ENCODE measurements around the gene TMCO4. TPM values are rescaled to one million over a fixed set of nuclear protein-coding genes. Genes with fewer than 3 reads are reported as not detected.
"Not testable (repeated sequence)": the region's sequence is repeated elsewhere in the genome, so short reads cannot be mapped to it uniquely, and the experiment has no call there.

TMCO4 gene
- total RNA-seq, 1 experiment from 2014 or later, result 7.2 TPM

DNA sequence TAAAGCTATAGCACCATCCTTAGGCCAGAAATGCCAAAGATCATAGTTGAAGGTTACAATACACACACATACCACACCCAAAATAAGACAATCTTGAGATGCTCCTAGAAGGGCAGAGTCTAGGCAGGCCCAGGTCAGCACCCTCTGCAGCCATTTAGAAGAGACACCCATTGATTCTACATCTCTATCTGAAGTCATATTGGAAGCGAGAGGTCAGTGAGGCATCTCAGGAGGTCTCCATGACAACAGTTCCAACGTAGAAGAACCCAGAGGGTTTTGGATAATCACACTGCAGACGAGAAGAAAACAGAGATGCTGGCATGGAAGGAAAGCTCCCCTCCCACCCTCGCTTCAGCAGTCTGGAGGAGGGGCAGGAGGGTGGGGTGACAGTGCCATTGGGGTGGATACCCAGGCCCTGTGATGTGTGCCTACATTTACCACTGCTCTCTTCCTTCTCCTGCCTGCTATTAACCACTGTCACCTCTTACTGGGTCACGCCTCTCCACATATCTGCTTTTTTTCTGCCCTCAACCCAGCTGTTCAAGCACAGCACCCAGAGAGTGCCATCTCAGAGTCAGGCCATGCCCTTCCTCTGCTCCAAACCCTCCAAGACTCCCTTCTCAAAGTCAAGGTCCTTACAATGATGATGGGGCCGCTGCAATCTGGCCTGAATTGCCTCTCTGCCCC is 6.2 kb downstream of the TMCO4 start:
- TF ChIP-seq SOX15 (CRISPR knock-in tag; IDR thresholded peaks at IDR 0.05) (no peak), MYBL2 (CRISPR knock-in tag; IDR thresholded peaks at IDR 0.05) (no peak), GABPB1 (CRISPR knock-in tag; IDR thresholded peaks at IDR 0.05) (no peak), ZNF138 (CRISPR knock-in tag; conservative IDR thresholded peaks at IDR 0.05) (no peak), ZNF396 (CRISPR knock-in tag; IDR thresholded peaks at IDR 0.05; ENCODE audit: borderline replicate concordance) (no peak), ZNF219 (CRISPR knock-in tag; IDR thresholded peaks at IDR 0.05; ENCODE audit: borderline replicate concordance) (no peak)
- TF ChIP-seq, protein P1, sequence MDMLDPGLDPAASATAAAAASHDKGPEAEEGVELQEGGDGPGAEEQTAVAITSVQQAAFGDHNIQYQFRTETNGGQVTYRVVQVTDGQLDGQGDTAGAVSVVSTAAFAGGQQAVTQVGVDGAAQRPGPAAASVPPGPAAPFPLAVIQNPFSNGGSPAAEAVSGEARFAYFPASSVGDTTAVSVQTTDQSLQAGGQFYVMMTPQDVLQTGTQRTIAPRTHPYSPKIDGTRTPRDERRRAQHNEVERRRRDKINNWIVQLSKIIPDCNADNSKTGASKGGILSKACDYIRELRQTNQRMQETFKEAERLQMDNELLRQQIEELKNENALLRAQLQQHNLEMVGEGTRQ (CRISPR knock-in tag; IDR thresholded peaks at IDR 0.05), result no peak
- ChIA-PET POLR2A (no interaction called here), CTCF (no interaction called here)
- DNase-seq (ENCODE audit: low spot score) (no peak), ATAC-seq (no peak)
- Mint-ChIP-seq H3K27ac (no peak overlapping the region), H3K36me3 (no peaks in the 10 kb centered on the region; the same call in 1 of the 2 replicates), H3K27me3 (ENCODE audit: low read depth) (peaks cover 8% of the 10 kb centered on the region), H3K4me3 (no peak overlapping the region), H3K9me3 (0 out of 2 replicates have a peak, but pooled peaks cover 6% of the 10 kb centered on the region), H3K4me1 (peaks cover 6% of the 10 kb centered on the region)

DNA sequence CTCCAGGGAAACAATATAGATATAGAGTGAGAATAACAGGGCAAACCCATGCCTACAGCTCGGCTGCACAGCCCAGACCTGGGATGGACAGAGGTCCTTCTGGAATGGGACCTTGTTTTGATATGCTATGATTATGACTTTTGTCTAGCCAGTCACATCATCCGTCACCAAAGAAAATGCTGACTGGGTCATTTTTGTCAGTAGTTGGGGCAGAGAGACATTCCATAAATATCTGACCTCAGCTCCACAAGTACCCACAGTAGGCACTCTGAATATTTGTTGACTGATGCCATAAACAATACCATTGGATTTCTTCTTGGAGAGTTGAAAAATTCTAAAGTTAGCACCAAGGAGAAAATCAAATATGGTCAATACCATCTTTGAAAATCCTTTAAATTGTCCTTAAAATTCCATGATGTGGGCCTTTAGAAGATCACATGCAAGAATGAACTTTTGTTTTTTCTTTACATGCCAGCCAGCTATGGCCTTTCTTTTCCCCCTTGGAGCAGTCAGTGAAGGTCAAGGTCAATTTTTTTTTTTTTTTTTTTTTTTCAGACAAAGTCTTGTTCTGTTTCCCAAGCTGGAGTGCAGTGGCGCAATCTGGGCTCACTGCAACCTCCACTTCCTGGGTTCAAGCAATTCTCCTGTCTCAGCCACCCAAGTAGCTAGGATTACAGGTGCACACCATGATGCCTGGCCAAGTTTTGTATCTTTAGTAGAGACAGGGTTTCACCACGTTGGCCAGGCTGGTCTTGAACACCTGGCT is 7.3 kb downstream of the TMCO4 start:
- ATAC-seq (no peak), DNase-seq (ENCODE audit: low spot score) (no peak)
- Mint-ChIP-seq H3K4me1 (peaks cover 8% of the 10 kb centered on the region), H3K4me3 (no peak overlapping the region), H3K27ac (no peak overlapping the region), H3K27me3 (ENCODE audit: low read depth) (peaks cover 10% of the 10 kb centered on the region), H3K9me3 (0 out of 2 replicates have a peak, but pooled peaks cover 6% of the 10 kb centered on the region), H3K36me3 (no peaks in the 10 kb centered on the region; the same call in 1 of the 2 replicates)
- TF ChIP-seq JAZF1 (CRISPR knock-in tag; IDR thresholded peaks at IDR 0.05) (no peak), GABPB1 (CRISPR knock-in tag; IDR thresholded peaks at IDR 0.05) (no peak)
- ChIA-PET CTCF (no interaction called here), POLR2A (no interaction called here)

DNA sequence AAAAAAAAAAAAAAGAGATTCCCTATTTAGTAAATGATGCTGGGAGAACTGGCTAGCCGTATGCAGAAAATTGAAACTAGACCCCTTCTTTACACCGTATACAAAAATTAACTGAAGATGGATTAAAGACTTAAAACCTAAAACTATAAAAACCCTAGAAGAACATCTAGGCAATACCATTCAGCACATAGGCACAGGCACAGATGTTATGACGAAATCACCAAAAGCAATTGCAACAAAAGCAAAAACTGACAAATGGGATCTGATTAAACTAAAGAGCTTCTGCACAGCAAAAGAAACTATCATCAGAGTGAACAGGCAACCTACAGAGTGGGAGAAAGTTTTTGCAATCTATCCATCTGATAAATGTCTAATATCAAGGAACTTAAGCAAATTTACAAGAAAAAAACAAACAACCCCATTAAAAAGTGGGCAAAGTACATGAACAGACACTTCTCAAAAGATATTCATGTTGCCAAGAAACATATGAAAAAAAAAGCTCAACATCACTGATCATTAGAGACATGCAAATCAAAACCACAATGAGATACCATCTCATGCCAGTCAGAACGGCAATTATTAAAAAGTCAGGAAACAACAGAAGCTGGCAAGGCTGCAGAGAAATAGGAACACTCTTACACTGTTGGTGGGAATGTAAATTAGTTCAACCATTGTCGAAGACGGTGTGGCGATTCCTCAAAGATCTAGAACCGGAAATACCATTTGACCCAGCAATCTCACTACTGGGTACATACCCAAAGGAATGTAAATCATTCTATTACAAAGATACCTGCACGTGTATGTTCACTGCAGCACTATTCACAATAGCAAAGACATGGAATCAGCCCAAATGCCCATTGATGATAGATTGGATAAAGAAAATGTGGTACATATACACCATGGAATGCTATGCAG is 9.4 kb downstream of the TMCO4 start:
- POLR2A ChIA-PET, result not testable (repeated sequence)
- CTCF ChIA-PET, result interaction anchor here (0.7 kb wide), 1 partner anchor 60 kb away, joined by 5 read pairs; no protein-coding TSS in a partner anchor

GRCh38 chr1:19786988-19787423 is 12.7 kb downstream of the TMCO4 start:
- peaks cover 45% of the 10 kb centered on the region for H3K27me3 Mint-ChIP-seq (ENCODE audit: low read depth)
- peak; percentile 92 for ATAC-seq

More for the DNA sequence above, 9.4 kb downstream of the TMCO4 start:
- Mint-ChIP-seq H3K4me1 (peaks cover 26% of the 10 kb centered on the region), H3K27me3 (ENCODE audit: low read depth) (peaks cover 23% of the 10 kb centered on the region)
- H3K4me3 Mint-ChIP-seq; ATAC-seq; DNase-seq (ENCODE audit: low spot score); H3K9me3 Mint-ChIP-seq; H3K27ac Mint-ChIP-seq; H3K36me3 Mint-ChIP-seq: not testable (repeated sequence)

More at GRCh38 chr1:19786988-19787423, 12.7 kb downstream of the TMCO4 start:
- H3K4me1 Mint-ChIP-seq, result peaks cover 28% of the 10 kb centered on the region
- POLR2A ChIA-PET, result no interaction called here
- H3K36me3 Mint-ChIP-seq, result no peaks in the 10 kb centered on the region; the same call in 1 of the 2 replicates
- no peak for TF ChIP-seq CDX4 (CRISPR knock-in tag; IDR thresholded peaks at IDR 0.05; ENCODE audit: borderline replicate concordance)
- no peak for TF ChIP-seq RELA (CRISPR knock-in tag; IDR thresholded peaks at IDR 0.05; ENCODE audit: borderline replicate concordance)
- peak; percentile 73; the same call in 1 of the 2 replicates for TF ChIP-seq ETV6 (CRISPR knock-in tag; IDR thresholded peaks at IDR 0.05)
- TF ChIP-seq, protein P2, sequence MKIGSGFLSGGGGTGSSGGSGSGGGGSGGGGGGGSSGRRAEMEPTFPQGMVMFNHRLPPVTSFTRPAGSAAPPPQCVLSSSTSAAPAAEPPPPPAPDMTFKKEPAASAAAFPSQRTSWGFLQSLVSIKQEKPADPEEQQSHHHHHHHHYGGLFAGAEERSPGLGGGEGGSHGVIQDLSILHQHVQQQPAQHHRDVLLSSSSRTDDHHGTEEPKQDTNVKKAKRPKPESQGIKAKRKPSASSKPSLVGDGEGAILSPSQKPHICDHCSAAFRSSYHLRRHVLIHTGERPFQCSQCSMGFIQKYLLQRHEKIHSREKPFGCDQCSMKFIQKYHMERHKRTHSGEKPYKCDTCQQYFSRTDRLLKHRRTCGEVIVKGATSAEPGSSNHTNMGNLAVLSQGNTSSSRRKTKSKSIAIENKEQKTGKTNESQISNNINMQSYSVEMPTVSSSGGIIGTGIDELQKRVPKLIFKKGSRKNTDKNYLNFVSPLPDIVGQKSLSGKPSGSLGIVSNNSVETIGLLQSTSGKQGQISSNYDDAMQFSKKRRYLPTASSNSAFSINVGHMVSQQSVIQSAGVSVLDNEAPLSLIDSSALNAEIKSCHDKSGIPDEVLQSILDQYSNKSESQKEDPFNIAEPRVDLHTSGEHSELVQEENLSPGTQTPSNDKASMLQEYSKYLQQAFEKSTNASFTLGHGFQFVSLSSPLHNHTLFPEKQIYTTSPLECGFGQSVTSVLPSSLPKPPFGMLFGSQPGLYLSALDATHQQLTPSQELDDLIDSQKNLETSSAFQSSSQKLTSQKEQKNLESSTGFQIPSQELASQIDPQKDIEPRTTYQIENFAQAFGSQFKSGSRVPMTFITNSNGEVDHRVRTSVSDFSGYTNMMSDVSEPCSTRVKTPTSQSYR (CRISPR knock-in tag; IDR thresholded peaks at IDR 0.05), result no peak
- peak; percentile 39; the same call in 1 of the 2 replicates for TF ChIP-seq FOXP4 (CRISPR knock-in tag; IDR thresholded peaks at IDR 0.05)
- TF ChIP-seq MXD4 (CRISPR knock-in tag; IDR thresholded peaks at IDR 0.05; ENCODE audit: borderline replicate concordance), result no peak
- TF ChIP-seq FOXK1 (CRISPR knock-in tag; IDR thresholded peaks at IDR 0.05), result no peak; the same call in 1 of the 2 replicates
- H3K27ac Mint-ChIP-seq, result no peak overlapping the region
- no peak overlapping the region; the same call in 1 of the 2 replicates for H3K4me3 Mint-ChIP-seq
- CTCF ChIA-PET, result interaction anchor here (0.6 to 2.2 kb wide), 15 partner anchors 11 to 365 kb away, joined by 3 to 10 read pairs (median 3); partner anchors contain the start of gene OTUD3
- 0 out of 2 replicates have a peak, but pooled peaks cover 6% of the 10 kb centered on the region for H3K9me3 Mint-ChIP-seq
- DNase-seq (ENCODE audit: low spot score), result peak; percentile 68
